HepG2 (cell line): ENCODE results near the gene EI24. TPM values are rescaled to one million over a fixed set of nuclear protein-coding genes. Genes with fewer than 3 reads are reported as not detected.
A peak's percentile ranks its signal among the peaks of the same experiment; 100 is the strongest.

Experiments
- ATF1 ChIP-seq: IDR thresholded peaks from 2 replicates; pipeline ENCODE4 v1.6.1; 2016; ENCODE audit warnings: mild to moderate bottlenecking, control low read depth
- CAMTA2 ChIP-seq: sonication (generic); formaldehyde crosslinking; IDR thresholded peaks from 2 replicates; pipeline ENCODE4 v1.4.0; 2020; ENCODE audit warnings: mild to moderate bottlenecking, missing genetic modification reagents, borderline replicate concordance
- HCFC1 ChIP-seq: fragments of 150-350 bp; IDR thresholded peaks from 2 replicates; pipeline ENCODE4 v1.6.1; 2014; ENCODE audit warnings: low read depth, low read length
- HDAC1 ChIP-seq: sonication (generic); formaldehyde crosslinking; IDR thresholded peaks from 2 replicates; pipeline ENCODE4 v1.5.1; 2020; ENCODE audit warnings: mild to moderate bottlenecking, missing genetic modification reagents
- HDAC2 ChIP-seq: sonication (generic); formaldehyde crosslinking; IDR thresholded peaks from 2 replicates; pipeline ENCODE4 v1.4.0; 2020; ENCODE audit warnings: missing genetic modification reagents
- HIVEP1 ChIP-seq: sonication (generic); formaldehyde crosslinking; IDR thresholded peaks from 2 replicates; pipeline ENCODE4 v1.4.0; 2020; ENCODE audit warnings: mild to moderate bottlenecking, missing genetic modification reagents
- HOXA3 ChIP-seq: sonication (generic); formaldehyde crosslinking; IDR thresholded peaks from 2 replicates; pipeline ENCODE4 v1.5.0; 2020; ENCODE audit warnings: missing genetic modification reagents
- KAT8 ChIP-seq: IDR thresholded peaks from 2 replicates; pipeline ENCODE4 v1.6.1; 2016; ENCODE audit warnings: missing genetic modification reagents, missing compliant biosample characterization
- KDM2A ChIP-seq: sonication (generic); formaldehyde crosslinking; IDR thresholded peaks from 2 replicates; pipeline ENCODE4 v1.4.0; 2020; ENCODE audit warnings: low read depth, missing genetic modification reagents, borderline replicate concordance
- KLF16 ChIP-seq, 2 experiments: sonication (generic) in 1 of 2; formaldehyde crosslinking in 1 of 2; IDR thresholded peaks; 2 replicates each; pipeline versions ENCODE4 v1.6.1 to v1.8.0; 2016 to 2023; ENCODE audit warnings: missing genetic modification reagents in 2 of 2, missing compliant biosample characterization in 1 of 2
- NFIC ChIP-seq: IDR thresholded peaks from 2 replicates; pipeline ENCODE4 v1.6.1; 2012; ENCODE audit warnings: mild to moderate bottlenecking, low read length, inconsistent platforms
- POLR2AphosphoS5 ChIP-seq: IDR thresholded peaks from 2 replicates; pipeline ENCODE4 v1.6.1; 2012; ENCODE audit warnings: low read depth, low read length
- SETDB1 ChIP-seq: sonication (generic); formaldehyde crosslinking; IDR thresholded peaks from 2 replicates; pipeline ENCODE4 v1.5.1; 2020; ENCODE audit warnings: missing genetic modification reagents, mild to moderate bottlenecking, borderline replicate concordance
- SIN3B ChIP-seq: fragments of 150-350 bp; IDR thresholded peaks from 2 replicates; pipeline ENCODE4 v1.6.1; 2014; ENCODE audit warnings: low read length
- SKIL ChIP-seq: sonication (generic); formaldehyde crosslinking; IDR thresholded peaks from 2 replicates; pipeline ENCODE4 v1.8.0; 2022; ENCODE audit warnings: missing genetic modification reagents, mild to moderate bottlenecking, moderate library complexity, borderline replicate concordance
- U2AF2 ChIP-seq: fragments of 200-400 bp; formaldehyde crosslinking; IDR thresholded peaks from 2 replicates; pipeline ENCODE4 v1.6.1; 2017; ENCODE audit warnings: low read depth, mild to moderate bottlenecking, low read length
- ZBTB39 ChIP-seq: sonication (generic); formaldehyde crosslinking; IDR thresholded peaks from 2 replicates; pipeline ENCODE4 v1.5.0; 2020; ENCODE audit warnings: missing genetic modification reagents
- ZMAT3 ChIP-seq: sonication (generic); formaldehyde crosslinking; conservative IDR thresholded peaks from 2 replicates; pipeline ENCODE4 v1.7.0; 2021; ENCODE audit warnings: missing genetic modification reagents
- ZNF280D ChIP-seq: sonication (generic); formaldehyde crosslinking; IDR thresholded peaks from 2 replicates; pipeline ENCODE4 v1.5.1; 2020; ENCODE audit warnings: mild to moderate bottlenecking, missing genetic modification reagents
- ZNF296 ChIP-seq: sonication (generic); formaldehyde crosslinking; conservative IDR thresholded peaks from 2 replicates; pipeline ENCODE4 v1.5.0; 2020; ENCODE audit warnings: mild to moderate bottlenecking, missing genetic modification reagents
- ZNF329 ChIP-seq: sonication (generic); formaldehyde crosslinking; IDR thresholded peaks from 2 replicates; pipeline ENCODE4 v1.9.0; 2021; ENCODE audit warnings: low read depth, mild to moderate bottlenecking, missing genetic modification reagents
- ZNF577 ChIP-seq: sonication (generic); formaldehyde crosslinking; IDR thresholded peaks from 2 replicates; pipeline ENCODE4 v1.4.0; 2020; ENCODE audit warnings: mild to moderate bottlenecking, low read depth, missing genetic modification reagents, borderline replicate concordance
- ZNF782 ChIP-seq: sonication (generic); formaldehyde crosslinking; IDR thresholded peaks from 2 replicates; pipeline ENCODE4 v1.4.0; 2020; ENCODE audit warnings: missing genetic modification reagents, mild to moderate bottlenecking, borderline replicate concordance
- polyA plus RNA-seq, 8 experiments: library from polyadenylated mRNA; depleted of rRNA in 3 of 8; stranded (reverse) in 7 of 8; unstranded in 1 of 8; fragments of >200 nt; fragmentation: Illumina TruSeq in 4 of 8; extraction: Trizol in 4 of 8; gene quantifications; 2 replicates each; pipeline versions ENCODE4 v1.2.1 to v1.2.3, GENCODE V29; 2011 to 2016; ENCODE audit warnings: low read depth in 4 of 8, missing spikeins in 1 of 8, mixed read lengths in 1 of 8; ENCODE audit not compliant: insufficient read depth in 1 of 8
- total RNA-seq, 5 experiments: library from RNA; depleted of rRNA; stranded (reverse); fragments of >200 nt; fragmentation: Illumina TruSeq; extraction: Trizol; gene quantifications; 2 replicates each; pipeline ENCODE4 v1.2.3, GENCODE V29; 2016; ENCODE audit warnings: low read depth in 1 of 5

The EI24 gene
- total and polyA plus RNA-seq, 2 of the 13 experiments (the other 11 are each of a cell fraction or from before 2014, with no cell fraction given), result 84.7 to 126 TPM

- TF ChIP-seq HDAC2 (CRISPR knock-in tag) (no peak), ATF1 (no peak), POLR2AphosphoS5 (peak; percentile 49), HCFC1 (peak; percentile 81), KAT8 (0 out of 2 replicates have a peak, but pooled peaks have one; percentile 38), SETDB1 (CRISPR knock-in tag) (no peak), HIVEP1 (CRISPR knock-in tag) (no peak), SKIL (no peak), KLF16 (CRISPR knock-in tag; IDR thresholded peaks at IDR 0.05) (0 out of 4 replicates have a peak, but pooled peaks of 1 of the 2 experiments have one; percentile 43), HDAC1 (CRISPR knock-in tag) (peak; percentile 70), ZNF329 (CRISPR knock-in tag) (no peak), ZNF296 (CRISPR knock-in tag) (no peak), KDM2A (peak; percentile 80), ZNF782 (CRISPR knock-in tag) (peak; percentile 85), U2AF2 (no peak), HOXA3 (CRISPR knock-in tag) (no peak; the same call in 1 of the 2 replicates), ZNF577 (no peak), SIN3B (no peak), ZBTB39 (CRISPR knock-in tag) (no peak), NFIC (no peak), ZMAT3 (CRISPR knock-in tag) (no peak; the same call in 1 of the 2 replicates), CAMTA2 (CRISPR knock-in tag) (no peak; the same call in none of the 2 replicates), ZNF280D (no peak)
Measured at GRCh38 chr11:125568970-125569914, at the start of gene EI24 (continued).
